Central memory CD4-positive, alpha-beta T cell (primary cell): ENCODE measurements around the gene ZBTB47.

Experiments used
- DNase-seq: peaks from one replicate; pipeline ENCODE4 v3.0.0; 2022

Gene ZBTB47

DNA sequence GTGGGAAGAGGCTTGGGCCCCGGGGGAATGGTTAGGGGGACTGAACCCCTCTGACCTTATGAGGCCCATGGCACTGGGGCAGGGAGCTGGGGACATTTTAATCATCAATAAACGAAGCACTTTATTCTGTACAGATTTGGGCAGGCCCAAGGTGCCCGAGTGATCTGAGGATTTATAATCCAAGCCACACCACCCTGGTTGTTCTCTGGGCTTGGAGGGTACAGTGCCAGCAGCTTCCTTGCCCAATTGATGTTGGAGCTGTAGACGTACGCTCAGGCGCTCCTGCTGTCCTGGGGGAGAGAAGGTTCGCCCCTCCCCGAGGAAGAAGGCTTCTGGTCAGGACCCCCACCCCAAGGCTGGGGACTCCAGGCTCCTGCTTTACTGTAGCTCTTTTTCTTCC is 12.5 kb downstream of the ZBTB47 start:
- DNase-seq = no peak

DNA sequence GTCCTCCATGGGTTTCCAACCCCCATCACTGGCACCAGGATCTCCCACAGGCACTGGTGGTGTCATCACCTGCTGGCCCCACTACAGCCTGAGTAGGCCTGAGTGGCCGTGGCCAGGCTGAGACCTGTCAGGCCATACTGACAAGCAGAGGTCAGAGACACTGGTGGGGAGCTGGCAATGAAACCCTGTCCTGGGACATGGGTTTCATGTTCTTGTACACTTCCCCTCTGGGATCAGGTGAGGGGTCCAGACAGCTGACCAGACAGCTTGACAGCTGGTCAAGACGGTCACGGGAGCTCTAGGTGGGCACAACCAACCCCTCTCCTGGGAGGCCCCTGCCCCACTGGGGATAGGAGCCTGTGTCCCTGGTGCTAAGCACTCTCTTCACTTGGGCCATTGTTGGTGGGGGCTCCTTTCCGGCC is 13.1 kb downstream of the ZBTB47 start:
- no peak for DNase-seq

DNA sequence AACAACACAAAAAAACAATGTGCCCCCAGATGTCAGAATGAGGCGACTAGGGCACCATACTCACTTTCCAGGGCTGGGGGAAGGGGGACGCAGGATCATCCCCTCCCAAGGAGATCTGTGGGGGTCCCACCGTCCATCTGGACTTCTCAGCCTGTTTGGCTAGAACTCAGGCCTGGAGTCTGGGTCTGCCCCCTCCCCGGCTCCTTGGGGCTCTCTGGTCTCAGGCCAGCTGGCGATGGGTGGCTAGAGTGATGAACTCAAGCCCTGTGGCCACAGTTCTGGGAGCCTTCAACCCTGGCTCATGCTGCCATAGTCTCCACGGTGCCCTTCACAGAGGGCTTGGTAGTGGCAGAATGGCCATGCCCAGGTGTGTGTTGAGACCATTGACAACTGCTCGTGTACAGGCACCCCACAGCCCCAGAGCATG is 13.6 kb downstream of the ZBTB47 start:
- DNase-seq = no peak

DNA sequence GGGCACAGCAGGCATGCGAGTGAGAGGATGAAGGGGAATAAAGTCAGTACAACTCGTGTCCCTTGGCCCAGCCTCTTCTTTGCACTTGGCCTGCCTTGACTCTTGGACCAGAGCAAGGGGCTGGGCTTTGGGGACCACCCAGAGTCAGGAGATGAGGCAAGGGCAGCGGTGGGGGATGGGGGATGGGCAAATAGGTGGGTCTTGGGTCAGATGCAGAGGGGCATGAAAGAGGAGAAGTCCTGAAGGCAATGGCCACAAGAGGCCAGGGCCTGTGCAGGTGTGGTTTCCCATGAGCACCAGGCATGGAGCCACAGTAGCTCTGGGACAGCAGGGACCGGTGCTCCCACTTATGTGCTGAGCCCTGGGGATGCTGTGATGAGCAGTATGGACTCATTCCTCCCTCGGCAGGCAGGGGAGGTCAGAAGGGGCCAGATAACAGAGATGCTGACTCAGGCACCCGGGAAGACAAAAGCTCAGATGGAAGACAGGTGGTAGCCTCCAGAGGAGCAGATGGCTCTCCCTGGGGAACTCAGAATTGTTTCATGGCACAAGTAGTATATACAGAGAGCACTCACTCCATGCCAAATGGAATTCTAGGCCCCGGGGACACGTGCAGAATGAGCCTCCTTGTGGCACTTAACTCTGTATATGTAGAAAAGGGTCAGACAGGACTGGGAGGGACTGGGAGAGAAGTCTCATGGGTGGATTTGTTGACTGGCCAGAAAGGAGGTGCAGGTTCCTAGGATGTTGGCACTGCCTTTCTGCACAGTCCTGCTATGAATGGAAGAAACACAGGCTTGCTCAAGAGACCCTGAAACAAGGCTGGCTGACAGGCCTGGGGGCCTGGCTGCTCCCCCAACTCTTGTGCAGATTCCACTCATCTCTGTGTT is 14.3 kb downstream of the ZBTB47 start:
- no peak for DNase-seq

DNA sequence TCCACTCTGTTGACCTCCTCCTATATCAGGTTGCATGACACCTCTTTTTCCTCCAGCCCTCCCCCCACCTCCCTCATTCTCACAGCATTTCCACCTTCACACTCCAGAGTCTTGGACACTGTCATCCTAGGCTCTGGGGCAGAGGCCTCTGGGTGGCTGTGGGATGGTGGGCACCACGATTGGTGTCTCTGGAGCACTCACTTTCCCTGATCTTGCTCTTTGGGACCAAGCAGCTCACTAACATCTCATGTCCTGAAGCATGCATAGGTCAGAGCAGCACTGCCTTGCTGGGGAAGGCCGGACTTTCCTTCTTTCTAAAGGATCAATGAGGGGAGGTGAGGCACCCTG is 14.9 kb downstream of the ZBTB47 start:
- no peak for DNase-seq

DNA sequence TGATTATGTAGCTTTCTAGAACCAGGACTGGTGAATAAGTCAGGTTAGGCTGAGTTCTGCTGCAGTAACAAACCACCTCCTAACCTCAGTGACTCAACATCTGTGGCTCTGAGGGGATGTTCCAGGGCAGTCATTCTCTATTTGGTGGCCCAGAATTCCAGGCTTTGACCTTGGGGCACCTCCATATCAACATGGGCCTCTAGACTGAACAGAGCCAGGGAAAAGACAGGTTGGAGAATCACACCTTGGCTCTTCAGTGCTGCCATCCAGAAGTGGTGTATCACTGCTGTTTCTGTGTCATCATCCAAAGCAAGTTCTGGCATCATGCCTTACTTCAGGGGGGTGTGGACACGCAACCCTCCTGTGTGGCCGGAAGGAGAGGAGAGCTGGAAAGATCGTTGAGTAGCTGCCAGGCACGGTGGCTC is 15.3 kb downstream of the ZBTB47 start:
- no peak for DNase-seq

DNA sequence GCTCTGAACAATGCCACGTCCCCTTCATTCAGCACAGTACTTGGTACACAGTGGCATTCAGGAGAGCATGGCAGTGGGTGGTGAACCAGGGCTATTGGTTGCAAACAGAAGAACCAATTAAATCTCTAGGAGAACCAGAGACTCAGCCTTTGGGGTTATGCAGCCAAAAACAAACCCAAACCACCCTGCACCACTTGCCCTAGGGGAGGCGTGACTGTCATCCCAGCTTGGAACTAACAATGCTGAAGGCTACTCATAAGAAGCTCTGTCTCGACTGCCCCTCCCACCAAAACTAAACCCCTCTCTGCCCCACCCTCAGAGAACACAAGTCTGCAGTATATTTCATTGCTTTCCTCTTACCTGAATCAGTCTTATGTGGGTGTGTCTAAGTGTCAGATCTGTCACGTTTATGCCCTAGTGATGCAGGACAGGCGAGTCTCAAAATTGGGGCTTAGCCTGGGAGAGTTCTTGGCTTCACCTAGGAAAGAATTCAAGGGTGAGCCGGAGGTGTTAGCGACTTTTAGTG is 16.6 kb downstream of the ZBTB47 start:
- no peak for DNase-seq

DNA sequence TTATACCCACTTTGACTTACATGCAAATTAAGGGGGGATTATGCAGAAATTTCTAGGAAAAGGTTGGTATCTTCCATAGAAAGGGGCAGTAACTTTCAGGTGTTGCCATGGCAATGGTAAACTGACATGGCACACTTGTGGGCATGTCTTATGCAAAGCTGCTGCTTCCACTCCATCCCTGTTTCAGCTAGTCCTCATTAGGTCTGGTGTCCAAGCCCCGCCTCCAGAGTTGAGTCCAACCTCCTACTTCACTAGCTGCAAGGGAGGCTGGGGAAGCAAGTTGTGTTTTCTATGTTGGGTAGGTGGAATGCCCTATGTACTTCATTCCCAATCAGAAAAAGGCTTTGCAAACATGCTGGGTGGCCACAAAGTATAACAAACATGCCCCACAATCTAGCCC is 17.2 kb downstream of the ZBTB47 start:
- no peak for DNase-seq

DNA sequence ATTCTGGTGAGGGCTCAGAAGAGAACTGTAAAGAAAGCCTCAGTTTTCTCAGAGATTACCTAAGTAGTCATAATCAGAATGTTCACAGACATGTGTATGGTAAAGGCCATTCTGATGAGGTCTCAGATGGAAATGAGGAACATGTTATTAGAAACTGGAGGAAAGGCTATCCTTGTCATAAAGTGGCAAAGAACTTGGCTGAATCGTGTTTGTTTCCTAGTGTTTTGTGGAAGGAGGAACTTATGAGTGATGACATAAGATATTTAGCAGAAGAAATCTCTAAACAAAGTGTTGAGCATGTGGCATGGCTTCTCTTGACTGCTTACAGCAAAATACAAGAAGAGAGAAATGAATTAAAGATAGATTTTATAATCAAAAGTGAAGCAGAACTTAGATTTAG is 19.0 kb downstream of the ZBTB47 start:
- no peak for DNase-seq

DNA sequence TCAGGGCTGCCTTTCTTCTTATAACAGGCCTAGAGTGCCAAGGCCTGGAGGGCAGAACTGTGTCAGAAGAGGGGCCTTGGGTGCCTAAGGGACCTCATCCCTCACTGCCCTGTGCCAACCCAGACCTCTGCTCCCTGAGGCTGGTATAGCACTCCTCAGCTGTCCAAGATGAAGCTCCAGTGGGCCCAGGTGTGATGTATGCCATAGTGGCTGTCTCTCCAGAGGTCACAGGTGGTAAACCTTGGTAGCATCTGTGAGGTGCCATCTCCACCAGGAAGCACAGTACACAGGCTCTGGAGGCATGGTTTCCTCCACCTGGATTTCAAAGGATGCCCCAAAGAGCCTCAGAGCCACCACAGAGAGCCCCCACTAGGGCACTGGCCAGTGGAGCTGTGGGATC is 19.6 kb downstream of the ZBTB47 start:
- no peak for DNase-seq

DNA sequence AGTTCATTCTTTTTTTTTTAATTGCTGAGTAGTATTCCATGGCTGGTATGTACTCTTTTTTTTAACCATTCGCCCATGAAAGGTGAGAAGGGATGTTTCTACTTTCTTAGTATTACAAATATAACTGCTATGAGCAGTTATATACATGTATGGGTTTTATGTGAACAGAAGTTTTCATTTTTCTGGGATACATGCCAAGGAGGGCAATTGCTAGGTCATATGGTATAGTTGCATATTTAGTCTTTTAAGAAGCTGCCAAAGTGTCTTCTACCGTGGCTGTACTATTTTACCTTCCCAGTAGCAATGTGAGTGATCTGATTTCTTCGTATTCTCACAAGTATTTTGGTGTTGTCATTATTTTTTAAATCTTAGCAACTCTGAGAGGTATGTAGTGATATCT is 20.6 kb downstream of the ZBTB47 start:
- no peak for DNase-seq

DNA sequence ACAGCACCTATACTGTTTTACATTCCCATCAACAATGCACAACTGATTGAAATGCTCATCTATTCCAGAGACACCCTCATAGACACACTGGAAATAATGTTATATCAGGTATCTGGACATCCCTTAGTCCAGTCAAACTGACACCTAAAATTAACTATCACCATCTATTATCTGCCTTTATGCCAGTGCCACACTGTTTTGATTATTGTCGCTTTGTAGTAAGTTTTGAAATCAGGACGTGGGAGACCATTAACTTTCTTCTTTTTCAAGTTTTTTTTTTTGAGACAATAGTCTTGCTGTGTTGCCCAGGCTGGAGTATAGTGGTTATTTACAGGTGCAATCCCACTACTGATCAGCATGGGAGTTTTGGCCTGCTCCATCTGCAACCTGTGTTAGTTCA is 22.4 kb downstream of the ZBTB47 start:
- no peak for DNase-seq

DNA sequence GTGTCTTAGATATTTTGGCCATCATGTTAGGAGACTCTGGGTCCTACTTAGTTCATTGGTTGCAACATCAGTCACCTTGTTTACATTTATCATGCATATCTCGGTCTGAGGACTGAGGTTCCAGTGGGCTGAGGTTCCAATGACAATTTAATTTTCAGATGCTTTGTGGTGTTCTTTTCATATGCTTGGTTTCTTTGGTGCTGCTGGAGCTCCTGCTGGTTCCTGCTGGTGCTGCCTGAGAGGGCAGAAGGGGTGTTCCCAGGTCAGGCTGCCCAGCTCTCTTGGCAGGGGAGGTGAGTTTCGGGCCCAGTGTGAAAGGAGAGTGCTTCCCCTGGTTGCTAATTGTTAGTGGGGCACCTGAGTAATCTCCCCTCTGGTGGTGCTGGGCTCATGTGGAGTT is 24.9 kb downstream of the ZBTB47 start:
- DNase-seq = no peak

DNA sequence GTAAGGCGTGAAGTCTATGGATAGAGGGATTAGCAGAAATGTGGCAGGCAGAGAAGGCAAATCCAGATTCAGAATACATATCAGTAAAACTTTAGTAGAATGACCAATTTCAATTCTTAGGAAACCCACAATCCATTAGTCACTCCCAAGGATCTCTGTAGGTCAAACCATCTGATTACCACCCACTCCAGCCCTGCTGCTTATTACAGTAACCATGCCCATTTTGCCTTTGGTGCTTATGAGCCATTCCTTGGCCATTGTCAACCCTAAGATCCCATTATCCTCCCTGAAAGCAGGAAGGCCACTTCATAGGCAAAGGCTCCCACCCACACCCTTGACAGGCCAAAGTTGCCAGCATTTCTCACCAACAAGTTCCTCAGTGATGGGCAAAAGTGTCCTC is 26.8 kb downstream of the ZBTB47 start:
- DNase-seq = no peak

DNA sequence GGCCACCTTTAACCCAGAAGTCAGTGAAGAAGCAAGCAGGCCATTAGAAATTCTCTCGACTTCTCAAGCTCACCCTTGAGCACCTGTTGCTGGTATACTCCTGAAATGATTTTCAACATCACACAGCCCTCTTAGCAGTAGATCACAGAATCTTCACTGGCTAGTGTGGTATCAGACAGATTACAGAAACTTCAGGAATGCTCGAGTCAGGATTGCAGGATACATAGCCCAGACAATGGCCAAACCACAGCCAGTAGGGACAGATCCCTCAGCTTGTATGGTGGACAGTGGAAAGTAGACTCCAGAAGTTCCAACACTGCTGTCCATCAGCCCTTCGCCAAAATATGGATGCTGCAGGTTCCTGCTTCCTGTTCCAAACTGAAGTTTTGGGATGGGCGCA is 27.3 kb downstream of the ZBTB47 start:
- no peak for DNase-seq

DNA sequence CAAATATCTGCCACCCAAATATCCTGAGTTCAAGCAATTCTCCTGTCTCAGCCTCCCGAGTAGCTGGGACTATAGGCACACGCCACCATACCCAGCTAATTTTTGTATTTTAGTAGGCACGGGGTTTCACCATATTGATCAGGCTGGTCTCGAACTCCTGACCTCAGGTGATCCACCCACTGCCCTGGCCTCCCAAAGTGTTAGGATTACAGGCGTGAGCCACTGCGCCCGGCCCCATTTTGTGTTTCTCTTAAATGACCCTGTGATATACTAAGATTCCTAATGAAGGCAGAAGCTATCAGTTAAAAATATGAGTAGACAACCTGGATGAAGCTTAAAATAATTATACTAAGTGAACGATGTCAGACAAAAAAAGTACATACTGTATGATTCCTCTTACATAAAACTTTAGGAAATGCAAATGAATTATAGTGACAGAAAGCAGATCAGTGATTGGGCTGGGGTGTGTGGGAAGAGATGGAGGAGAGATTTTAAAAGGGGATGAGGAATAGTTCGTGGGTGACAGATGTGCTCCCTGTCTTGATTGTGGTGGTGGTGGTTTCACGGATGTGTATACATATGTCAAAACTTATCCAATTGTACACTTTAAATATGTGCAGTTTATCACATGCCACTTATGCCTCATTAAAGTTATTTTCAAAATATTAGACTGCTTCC is 28.0 kb downstream of the ZBTB47 start:
- no peak for DNase-seq

DNA sequence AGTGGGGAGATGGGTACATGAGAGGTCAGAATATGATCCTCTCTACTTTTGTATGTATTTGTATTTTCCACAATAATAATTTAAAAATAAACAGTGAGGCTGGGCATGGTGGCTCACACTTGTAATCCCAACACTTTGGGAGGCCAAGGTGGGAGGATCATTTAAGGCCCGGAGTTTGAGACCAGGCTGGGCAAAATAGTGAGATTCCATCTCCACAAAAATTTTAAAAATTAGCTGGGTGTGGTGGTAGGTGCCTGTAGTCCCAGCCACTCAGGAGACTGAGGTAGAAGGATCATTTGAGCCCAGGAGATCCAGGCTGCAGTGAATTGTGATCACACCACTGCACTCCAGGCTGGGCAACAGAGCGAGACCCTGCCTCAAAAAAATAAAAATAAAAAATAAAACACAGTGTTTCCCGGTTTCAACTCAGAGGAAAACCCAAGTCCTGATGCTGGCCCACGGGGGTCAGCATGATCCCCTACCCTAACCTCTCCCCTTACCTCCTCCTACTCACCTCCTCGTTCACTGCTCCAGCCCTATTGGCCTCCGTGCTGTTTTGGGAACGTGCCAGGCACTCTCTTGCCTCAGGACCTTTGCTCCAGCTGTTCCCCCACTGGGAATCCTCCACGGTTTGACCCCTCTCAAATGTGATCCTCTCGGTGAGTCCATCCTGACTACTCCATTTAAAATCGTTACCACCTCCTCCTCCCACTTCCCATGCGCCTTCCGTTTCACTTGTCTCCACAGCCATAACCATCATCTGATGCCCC is 29.0 kb downstream of the ZBTB47 start:
- DNase-seq = no peak

DNA sequence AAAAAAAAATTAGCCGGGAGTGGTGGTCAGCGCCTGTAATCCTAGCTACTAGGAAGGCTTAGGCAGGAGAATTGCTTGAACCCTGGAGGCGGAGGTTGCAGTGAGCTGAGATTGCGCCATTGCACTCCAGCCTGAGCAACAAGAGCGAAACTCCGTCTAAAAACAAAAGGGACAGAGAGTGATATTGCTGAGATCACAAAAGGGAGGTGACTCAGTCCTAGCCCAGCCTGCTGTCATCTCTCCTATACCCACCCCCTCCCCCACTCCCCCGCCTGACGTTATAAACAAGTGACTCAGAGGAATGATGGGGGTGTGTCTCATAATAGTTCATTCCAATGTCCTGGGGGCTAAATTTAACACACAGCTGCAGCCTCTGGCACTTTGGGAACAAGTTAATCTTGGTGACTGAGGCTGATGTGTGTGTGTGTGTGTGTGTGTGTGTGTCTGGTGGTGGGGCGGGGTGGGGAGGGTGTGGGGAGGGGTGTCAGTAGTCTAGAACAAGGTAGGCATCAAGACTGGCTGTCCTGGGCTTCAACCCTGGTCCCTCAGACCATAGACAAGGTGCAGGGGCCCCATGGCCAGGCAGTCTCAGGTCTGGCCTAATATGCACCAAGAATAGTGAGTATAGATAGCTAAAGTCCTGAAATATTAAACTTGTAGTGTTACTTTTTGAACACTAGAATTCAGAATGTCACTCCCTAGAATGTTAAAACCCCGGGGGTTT is 30.5 kb downstream of the ZBTB47 start:
- no peak for DNase-seq

DNA sequence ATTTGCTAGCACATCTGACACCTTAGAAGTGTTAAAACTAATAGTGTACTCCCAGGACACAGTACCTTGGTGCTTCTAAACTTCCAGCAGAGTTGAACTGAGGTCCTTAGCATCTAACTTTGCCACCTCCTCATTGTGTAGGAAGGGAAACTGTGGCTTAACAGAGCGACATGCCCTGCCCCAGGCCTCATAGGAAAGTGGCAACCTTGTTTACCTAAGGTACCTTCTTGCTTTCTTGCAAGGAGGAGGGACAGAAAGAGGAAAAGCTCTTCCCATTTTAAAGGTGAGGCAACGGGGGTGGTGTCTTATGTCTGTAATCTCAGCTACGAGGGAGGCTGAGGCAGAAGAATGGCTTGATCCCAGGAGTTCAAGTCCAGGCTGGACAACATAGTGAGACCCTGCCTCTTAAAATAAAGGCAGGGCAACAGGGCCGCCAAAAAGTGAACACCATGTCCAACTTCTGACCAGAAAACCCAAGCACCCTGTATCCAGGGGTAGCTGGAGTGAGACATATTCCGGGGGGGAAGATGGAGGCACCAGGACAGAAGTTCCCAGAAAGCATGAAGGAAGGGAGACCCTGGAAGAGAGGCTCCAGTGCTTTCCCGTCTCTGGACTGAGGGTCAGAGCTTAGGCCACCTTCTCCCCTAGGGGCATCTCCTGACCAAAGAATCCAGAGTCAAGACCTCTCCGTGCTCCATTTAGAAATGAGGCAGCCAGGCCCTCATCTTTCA is 31.3 kb downstream of the ZBTB47 start:
- DNase-seq = no peak

DNA sequence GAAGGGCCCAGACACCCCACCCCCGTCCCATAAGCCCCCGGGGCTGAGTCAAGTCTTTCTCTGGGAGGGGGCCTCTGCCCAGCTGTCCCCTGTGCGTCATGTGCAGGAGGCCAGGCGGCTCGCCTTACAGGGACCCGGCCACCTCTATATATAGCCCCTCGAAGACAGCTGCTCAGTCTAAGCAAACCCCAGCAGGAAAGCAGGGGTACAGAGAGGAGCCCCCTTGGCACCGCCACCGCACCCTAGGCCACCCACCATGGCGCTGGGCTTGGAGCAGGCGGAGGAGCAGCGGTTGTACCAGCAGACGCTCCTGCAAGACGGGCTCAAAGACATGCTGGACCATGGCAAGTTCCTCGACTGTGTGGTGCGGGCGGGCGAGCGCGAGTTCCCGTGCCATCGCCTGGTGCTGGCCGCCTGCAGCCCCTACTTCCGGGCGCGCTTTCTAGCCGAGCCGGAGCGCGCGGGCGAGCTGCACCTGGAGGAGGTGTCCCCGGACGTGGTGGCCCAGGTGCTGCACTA is 31.9 kb downstream of the ZBTB47 start, which contains the start of gene KLHL40:
KLHL40 (plus strand) TSS at position 175 of the 519 bp plus-strand sequence; CDS start at position 257, 82 bp downstream.
- DNase-seq = no peak
